ENCODE measurements around the gene VENTX.

VENTX gene

DNA sequence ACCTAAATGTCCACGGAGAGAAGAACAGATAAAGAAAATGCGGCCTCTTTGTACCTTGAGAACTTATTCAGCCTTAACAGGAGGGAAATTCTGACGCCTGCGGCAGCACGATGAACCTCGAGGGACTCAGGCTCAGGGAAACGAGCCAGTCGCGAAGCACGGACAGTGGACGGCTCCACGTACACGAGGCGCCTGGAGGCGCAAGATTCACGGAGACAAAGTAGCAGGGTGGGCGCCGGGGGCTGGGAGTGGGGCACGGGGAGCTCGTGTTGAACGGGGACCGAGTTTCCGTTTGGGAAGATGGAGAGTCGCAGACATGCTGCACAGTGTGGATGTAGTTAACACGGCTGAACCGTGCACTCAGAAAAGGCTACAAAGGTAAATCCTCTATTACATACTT, 20.9 kb upstream of the VENTX start:
- H3K36me3 ChIP-seq (ENCODE audit: control insufficient read depth, low read length): no peaks in the 10 kb centered on the region
- no peaks in the 10 kb centered on the region for H4K20me1 ChIP-seq (ENCODE audit: control insufficient read depth, insufficient read depth, low read depth, low read length)
- no peak for TF ChIP-seq EZH2phosphoT487 (IDR thresholded peaks at IDR 0.05; ENCODE audit: borderline replicate concordance, low read length)
- TF ChIP-seq, protein P1, sequence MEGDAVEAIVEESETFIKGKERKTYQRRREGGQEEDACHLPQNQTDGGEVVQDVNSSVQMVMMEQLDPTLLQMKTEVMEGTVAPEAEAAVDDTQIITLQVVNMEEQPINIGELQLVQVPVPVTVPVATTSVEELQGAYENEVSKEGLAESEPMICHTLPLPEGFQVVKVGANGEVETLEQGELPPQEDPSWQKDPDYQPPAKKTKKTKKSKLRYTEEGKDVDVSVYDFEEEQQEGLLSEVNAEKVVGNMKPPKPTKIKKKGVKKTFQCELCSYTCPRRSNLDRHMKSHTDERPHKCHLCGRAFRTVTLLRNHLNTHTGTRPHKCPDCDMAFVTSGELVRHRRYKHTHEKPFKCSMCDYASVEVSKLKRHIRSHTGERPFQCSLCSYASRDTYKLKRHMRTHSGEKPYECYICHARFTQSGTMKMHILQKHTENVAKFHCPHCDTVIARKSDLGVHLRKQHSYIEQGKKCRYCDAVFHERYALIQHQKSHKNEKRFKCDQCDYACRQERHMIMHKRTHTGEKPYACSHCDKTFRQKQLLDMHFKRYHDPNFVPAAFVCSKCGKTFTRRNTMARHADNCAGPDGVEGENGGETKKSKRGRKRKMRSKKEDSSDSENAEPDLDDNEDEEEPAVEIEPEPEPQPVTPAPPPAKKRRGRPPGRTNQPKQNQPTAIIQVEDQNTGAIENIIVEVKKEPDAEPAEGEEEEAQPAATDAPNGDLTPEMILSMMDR (IDR thresholded peaks at IDR 0.05; ENCODE audit: low read depth, low read length, poor library complexity, severe bottlenecking): no peak
- no peaks in the 10 kb centered on the region for H3K9me2 ChIP-seq (replicated peaks; ENCODE audit: control insufficient read depth, low read length)
- H3K27me3 ChIP-seq (ENCODE audit: control insufficient read depth, low read length): no peaks in the 10 kb centered on the region
- H3K27ac ChIP-seq (ENCODE audit: low read depth, low read length): no peak overlapping the region
- no peaks in the 10 kb centered on the region for H3K79me2 ChIP-seq (ENCODE audit: control insufficient read depth, low read length)
- H3K4me1 ChIP-seq (ENCODE audit: control insufficient read depth, low read length): no peaks in the 10 kb centered on the region
- H3K9me3 ChIP-seq (ENCODE audit: control insufficient read depth, insufficient read depth, low read length): peaks cover 5% of the 10 kb centered on the region; the same call in 1 of the 2 replicates
- no peak overlapping the region for H3K4me3 ChIP-seq (ENCODE audit: low read length)
- H3F3A ChIP-seq (ENCODE audit: control insufficient read depth, insufficient read depth): no peaks in the 10 kb centered on the region
- H3K4me2 ChIP-seq (ENCODE audit: low read length): no peak overlapping the region

DNA sequence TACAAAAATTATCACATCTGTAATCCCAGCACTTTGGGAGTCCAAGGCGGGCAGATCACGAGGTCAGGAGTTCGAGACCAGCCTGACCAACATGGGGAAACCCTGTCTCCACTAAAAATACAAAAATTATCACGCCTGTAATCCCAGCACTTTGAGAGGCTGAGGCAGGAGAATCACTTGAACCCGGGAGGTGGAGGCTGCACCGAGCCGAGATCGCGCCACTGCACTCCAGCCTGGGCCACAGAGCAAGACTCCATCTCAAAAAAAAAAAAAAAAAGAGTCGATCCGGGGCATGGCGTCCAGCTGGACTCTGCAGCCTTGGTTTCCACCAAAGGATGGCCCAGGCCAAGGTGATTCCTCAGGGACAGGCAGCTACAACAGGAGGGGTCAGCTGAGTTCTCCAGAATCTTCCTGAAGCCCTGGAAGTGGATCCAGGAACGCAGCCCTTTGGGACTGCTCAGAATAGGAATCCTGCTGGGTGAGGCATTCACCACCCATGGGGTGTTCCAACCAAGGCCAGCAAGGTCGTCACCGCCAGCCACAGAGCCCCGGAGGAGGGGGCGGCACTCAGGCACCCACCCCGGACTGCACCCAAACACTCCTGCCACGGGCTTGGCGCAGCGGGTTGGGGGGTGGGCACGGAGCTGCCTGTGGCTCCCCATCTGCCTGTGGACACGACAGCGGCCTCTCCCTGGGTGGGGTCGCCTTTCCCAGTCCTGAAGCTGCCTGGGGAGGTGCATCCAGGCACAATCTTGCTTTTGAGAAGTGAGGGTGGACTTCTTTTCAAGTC, 19.7 kb upstream of the VENTX start:
- Histone ChIP-seq H3K27me3 (ENCODE audit: control insufficient read depth, low read length) (no peaks in the 10 kb centered on the region), H3K4me1 (ENCODE audit: control insufficient read depth, low read length) (no peaks in the 10 kb centered on the region), H3K27ac (ENCODE audit: low read depth, low read length) (no peak overlapping the region), H3F3A (ENCODE audit: control insufficient read depth, insufficient read depth) (no peaks in the 10 kb centered on the region), H3K79me2 (ENCODE audit: control insufficient read depth, low read length) (no peaks in the 10 kb centered on the region), H3K4me3 (ENCODE audit: low read length) (no peak overlapping the region), H3K36me3 (ENCODE audit: control insufficient read depth, low read length) (no peaks in the 10 kb centered on the region), H3K4me2 (ENCODE audit: low read length) (no peak overlapping the region), H3K9me3 (ENCODE audit: control insufficient read depth, insufficient read depth, low read length) (no peaks in the 10 kb centered on the region), H3K9me2 (replicated peaks; ENCODE audit: control insufficient read depth, low read length) (no peaks in the 10 kb centered on the region), H4K20me1 (ENCODE audit: control insufficient read depth, insufficient read depth, low read depth, low read length) (no peaks in the 10 kb centered on the region)
- TF ChIP-seq, protein P1 (IDR thresholded peaks at IDR 0.05; ENCODE audit: low read depth, low read length, poor library complexity, severe bottlenecking): no peak
- TF ChIP-seq EZH2phosphoT487 (IDR thresholded peaks at IDR 0.05; ENCODE audit: borderline replicate concordance, low read length): no peak

DNA sequence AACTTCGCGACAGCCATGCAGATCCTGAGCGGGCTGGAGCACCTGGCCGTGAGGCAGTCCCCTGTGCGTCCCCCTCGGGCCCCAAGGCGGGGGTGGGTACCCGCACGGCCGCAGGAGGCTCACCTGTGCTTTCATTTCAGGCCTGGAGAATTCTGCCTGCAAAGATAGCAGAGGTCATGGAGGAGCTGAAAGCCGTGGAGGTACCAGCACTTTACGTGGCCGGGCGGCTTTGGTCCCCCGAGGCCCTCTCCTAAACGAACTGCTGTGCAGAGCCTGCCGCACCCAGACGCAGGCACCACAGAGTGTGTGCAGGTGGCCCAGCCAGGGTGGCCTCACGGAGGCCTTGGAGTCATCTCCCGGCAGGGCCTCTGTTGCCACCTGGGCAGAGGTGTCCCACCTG, 18.8 kb upstream of the VENTX start:
- Histone ChIP-seq H3K79me2 (ENCODE audit: control insufficient read depth, low read length) (no peaks in the 10 kb centered on the region), H3K4me2 (ENCODE audit: low read length) (no peak overlapping the region), H3K4me1 (ENCODE audit: control insufficient read depth, low read length) (no peaks in the 10 kb centered on the region), H3K4me3 (ENCODE audit: low read length) (no peak overlapping the region), H3K27ac (ENCODE audit: low read depth, low read length) (no peak overlapping the region), H4K20me1 (ENCODE audit: control insufficient read depth, insufficient read depth, low read depth, low read length) (no peaks in the 10 kb centered on the region), H3K9me2 (replicated peaks; ENCODE audit: control insufficient read depth, low read length) (no peaks in the 10 kb centered on the region), H3K9me3 (ENCODE audit: control insufficient read depth, insufficient read depth, low read length) (no peaks in the 10 kb centered on the region), H3K27me3 (ENCODE audit: control insufficient read depth, low read length) (no peaks in the 10 kb centered on the region), H3K36me3 (ENCODE audit: control insufficient read depth, low read length) (no peaks in the 10 kb centered on the region), H3F3A (ENCODE audit: control insufficient read depth, insufficient read depth) (no peaks in the 10 kb centered on the region)
- TF ChIP-seq, protein P1 (IDR thresholded peaks at IDR 0.05; ENCODE audit: low read depth, low read length, poor library complexity, severe bottlenecking): no peak
- no peak for TF ChIP-seq EZH2phosphoT487 (IDR thresholded peaks at IDR 0.05; ENCODE audit: borderline replicate concordance, low read length)

All from DOHH2 (cell line).